GM19372 (cell line): ENCODE data around the gene PRDM9.
"Not testable (repeated sequence)": the region's sequence is repeated elsewhere in the genome, so short reads cannot be mapped to it uniquely, and the experiment has no call there.

ENCODE experiments used
- ATAC-seq: cut with Tn5 transposase; IDR thresholded peaks from one replicate; pipeline ENCODE4 v1.9.1; 2021; ENCODE audit warnings: mild to moderate bottlenecking, low read depth, moderate library complexity; ENCODE audit not compliant: unreplicated experiment

PRDM9 gene

DNA sequence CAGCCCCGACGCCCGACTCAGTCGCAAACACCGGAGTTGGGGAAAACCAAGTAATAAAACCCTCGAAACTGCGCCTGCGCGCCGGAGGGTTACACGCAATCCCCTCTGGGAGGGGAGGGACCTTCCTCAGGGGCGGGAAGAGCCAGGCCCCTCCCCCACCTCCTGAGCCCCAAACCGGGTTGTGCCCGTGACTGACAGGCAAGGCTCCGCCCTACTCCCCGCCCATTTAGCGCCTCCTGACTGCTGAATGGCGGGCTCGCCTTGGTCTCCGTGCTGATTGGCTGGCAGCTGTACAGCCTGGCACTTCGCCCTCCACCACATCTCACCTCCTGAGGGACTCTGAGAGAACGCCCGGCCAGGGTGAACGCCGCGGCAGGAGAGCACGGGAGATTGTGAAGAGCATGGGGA, at the start of gene PRDM9:
TSS of gene PRDM9 (plus strand) at position 332 of the 408 bp plus-strand sequence. CDS start 1,425 bp downstream, outside the sequence.
- ATAC-seq, result no peak

DNA sequence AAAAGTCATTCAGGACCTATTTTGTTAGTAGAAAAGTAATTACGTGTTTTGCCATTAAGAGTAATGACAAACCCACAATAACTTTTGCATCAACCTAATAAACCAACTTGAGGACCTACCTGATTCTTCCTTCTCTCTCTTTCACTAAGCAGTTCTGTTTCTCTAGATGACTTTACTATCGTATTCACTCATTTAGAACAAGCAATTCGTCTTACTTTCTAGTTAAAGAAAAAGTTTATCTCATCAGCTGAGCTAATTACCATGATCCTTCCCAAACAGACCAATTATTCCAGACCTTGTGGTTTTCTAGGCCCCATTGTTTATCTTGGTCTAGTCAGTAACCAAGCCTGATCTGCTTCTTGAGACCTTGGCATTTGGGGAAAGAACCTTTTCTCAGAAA, 49.6 kb upstream of the PRDM9 start:
- no peak for ATAC-seq

DNA sequence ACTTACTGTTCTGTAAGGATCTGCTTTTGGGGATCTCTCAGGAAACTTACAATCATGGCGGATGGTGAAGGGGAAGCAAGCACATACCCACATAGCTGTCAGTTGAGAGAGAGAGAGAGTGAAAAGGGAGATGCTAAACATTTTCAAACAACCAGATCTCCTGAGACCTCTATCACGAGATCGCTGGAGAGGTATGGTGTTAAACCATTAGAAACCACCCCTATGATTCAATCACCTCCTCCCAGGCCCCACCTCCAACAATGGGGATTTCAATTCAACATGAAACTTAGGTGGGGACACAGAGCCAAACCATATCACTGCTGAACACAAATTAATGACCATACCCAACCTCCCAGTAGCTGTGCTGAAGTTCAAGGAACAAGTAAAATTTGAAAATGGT, 48.2 kb upstream of the PRDM9 start:
- no peak for ATAC-seq

DNA sequence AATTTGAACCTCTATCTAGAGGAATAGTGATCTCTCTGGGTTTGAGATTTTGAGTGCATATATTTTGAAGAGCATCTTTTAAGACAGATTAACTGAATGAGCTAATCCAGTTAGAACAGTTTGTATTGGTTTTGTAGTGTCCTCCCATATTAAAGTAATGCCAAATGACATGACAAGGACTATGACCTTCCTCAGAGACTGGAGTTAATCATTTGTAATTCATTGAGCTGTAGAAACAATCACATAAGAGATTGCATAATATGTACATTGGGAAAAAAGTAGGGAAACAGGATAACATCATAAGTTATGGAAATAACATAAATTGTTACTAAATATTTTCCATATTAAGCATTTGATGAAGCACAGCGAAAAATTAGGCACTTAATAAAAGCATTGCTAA, 45.8 kb upstream of the PRDM9 start:
- no peak for ATAC-seq

DNA sequence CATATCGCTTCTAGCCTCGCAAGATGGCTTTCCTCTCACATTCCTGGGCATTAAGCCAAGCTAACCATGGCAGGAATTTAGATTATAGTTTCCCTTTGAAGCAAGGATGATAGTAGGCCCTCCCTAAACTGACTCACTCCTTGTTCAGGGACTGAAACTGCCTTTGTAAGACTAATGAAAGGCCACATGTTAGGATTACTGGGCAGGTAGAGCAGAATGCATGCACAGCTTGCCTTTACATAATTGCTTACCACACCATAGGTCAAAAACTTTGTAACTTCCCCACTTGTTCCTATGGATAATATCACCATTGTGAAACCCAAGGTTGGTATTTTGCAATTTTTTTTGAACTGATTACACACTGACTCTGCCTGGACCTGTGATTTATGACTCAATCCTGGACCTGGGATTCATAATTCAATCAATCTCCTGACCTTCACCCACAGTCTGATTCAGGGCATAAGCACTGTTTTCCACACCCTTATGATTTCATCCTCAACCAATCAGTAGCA, 41.0 kb upstream of the PRDM9 start:
- no peak for ATAC-seq

DNA sequence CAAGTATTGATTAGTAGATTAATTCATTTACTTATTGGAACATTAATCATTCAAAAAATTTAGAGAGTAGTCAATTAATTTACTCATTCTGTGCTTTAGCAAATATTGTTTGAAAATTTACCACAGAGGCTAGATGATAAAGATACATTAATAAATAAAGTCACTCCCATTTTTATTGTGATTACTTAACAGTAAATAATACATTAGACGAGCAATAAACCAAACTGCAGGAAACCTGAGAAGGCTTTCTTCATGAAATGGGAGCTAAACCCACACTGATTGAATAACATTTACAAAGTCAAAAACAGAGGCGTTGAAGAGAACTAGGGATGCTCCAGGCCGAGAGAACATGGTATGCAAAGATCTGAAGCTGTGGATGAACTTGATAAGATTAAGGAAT, 38.8 kb upstream of the PRDM9 start:
- no peak for ATAC-seq

DNA sequence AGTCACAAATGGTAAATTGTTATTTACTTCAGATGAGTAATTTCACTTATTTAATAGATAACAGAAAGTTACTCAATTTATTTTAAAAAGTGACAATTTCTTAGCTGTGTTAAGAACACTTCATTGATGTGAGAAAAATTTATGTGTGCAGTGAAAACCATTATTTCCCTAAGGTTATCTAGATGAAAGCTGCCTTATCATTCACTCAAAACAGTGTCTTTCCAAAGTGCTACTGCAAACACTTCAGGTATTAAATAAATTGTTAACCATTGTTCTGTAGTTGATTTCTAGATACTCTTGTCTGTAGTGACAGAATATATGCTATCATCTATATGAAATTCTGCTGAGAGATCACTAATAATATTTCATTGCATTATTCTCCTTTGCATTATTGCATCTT, 33.5 kb upstream of the PRDM9 start:
- no peak for ATAC-seq

DNA sequence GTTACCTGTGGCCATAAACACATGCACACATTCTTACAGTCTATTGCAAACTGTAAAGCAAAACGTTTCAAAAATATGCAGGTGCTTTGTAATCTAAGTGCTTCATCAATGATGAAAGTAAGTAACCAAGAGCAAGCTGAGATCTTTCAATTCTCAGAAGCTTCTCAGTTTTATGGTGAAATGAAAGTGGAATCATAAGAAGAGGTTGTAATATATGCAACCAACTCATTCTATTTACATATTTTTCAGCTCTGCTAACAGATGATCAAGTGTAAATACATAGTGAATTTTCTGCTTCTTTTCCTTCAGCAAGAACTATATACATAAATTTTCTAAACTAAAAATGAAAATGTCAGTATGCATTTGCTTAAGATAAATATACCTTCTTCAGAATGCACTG, 33.1 kb upstream of the PRDM9 start:
- ATAC-seq, result no peak

DNA sequence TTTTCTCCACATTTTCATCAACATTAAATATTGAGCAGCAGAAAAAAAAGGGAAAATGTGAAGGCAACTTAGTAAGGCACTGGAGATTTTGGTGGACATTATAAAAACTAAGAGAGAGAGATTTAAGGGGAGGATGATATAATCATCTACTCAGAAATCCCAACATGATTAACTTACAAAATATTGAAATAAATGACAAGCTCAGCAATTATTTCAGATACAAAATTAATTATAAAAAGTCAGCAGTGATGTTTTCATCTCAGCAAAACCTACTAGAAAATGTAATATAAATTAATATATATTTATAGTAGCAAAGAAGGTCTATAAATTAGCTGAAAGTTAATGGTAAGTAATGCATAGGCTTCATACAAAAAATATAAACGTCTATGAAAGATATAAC, 30.8 kb upstream of the PRDM9 start:
- ATAC-seq, result no peak

DNA sequence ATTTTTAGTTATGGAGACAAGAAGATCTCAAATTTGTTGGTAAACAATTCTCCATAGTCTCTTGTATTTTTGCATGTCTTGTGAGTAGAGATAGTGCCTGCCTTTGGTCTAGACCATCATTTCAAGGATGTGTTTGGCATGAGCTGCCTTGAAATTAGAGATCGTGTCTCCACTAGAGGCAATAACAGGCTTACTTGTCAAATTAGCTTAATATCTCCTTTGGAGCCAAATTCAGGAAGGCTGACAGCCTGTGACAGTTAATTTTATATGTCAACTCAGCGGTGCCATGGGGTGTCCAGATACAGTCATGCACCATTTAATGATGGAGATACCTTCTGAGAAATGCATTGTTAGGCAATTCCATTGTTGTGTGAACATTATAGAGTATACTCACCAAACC, 24.8 kb upstream of the PRDM9 start:
- ATAC-seq, result no peak

DNA sequence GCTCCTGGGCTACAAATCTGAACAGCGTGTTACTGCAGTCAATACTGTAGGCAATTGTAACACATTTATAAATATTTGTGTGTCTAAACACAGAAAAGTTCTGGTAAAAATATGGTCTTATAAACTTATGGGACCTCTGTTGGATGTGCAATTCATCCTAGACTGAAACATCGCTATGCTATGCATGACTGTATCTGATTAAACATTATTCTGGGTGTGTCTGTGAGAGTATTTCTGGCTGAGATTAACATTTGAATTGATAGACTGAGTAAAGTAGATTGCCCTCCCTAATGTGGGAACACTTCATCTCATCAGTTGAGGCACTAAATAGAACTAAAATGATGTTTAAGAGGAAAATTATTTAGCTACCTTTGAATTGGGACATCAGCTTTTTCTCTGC, 24.3 kb upstream of the PRDM9 start:
- ATAC-seq, result no peak

DNA sequence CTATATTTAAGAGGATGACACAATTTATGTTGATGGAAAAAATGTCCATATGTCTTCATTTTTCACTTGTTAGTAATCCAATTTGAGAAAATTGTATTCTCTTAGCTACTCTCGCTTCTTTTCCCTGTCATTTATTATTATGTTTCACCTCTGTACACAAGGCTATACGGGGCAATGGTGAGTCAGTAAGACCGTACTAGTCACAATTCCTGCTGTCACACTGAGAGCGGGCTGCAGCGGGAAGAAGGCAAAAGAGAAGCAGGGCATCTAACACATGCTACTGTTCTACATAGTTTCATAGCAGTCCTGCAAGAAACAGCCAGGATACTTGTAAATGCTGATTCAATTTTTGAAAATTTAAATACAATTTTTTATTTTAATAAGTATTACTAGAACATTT, 23.3 kb upstream of the PRDM9 start:
- ATAC-seq, result no peak

DNA sequence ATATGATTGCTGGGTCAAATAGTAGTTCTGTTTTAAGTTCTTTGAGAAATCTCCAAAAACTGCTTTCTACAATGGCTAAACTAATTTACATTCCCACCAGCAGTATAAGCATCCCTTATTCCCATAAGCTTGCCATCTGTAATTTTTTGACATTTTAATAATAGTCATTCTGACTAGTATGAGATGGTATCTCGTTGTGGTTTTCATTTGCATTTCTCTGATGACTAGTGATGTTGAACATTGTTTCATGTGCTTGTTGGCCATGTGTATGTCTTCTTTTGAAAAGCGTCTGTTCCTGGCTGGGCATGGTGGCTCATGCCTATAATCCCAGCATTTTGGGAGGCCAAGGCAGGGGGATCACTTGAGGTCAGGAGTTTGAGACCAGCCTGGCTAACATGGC, 21.2 kb upstream of the PRDM9 start:
- ATAC-seq, result not testable (repeated sequence)

DNA sequence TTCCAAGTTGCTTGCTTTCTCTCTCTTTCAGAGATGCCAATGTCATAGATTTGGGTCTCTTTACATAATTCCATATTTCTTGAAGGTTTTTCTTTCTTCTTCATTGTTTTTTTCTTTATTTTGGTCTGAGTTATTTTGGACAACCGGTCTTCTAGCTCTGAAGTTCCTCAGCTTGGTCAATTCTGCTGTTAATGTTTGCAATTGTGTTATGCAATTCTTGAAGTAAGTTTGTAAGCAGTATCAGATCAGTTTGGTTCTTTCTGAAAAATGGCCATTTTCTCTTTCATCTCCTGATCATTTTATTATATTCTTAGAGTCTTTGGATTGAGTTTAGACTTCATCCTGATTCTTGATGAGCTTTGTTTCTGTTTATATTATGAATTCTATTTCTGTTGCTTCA, 16.4 kb upstream of the PRDM9 start:
- no peak for ATAC-seq

DNA sequence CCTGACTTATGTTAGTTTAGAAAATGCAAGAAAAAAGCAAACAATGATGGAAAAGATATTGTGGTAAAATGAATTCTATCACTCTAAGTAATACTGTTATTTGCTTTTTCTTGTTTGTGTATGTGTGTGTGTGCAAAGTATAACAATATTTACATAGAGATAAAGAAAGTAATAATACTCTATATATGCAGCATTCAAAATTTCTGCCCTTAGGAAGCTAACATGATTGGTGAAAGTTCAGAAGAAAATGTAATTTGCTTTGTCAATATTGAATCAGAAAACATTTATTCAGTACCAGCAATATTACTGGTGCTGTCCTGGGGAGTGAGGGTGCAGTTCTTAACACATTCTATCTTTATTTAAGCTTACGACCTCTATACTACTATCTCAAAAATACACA, 12.9 kb upstream of the PRDM9 start:
- no peak for ATAC-seq

DNA sequence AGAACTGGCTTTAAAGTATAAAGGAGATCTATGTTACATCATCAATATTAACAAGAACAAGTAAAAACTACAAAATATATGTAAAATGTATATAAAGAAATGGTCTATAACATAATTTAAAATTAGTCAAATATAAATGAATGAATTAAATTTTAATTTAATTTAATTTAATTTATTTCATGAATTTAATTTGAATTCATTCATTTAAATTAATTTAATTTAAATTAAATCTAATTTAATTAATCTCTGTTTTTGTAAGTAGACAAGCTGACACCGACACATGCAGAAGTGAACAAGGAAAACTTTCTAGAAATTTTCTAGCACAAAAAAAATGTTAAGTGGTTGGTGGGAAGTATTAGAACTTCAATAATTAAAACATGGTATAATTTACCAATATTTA, 10.8 kb upstream of the PRDM9 start:
- no peak for ATAC-seq

DNA sequence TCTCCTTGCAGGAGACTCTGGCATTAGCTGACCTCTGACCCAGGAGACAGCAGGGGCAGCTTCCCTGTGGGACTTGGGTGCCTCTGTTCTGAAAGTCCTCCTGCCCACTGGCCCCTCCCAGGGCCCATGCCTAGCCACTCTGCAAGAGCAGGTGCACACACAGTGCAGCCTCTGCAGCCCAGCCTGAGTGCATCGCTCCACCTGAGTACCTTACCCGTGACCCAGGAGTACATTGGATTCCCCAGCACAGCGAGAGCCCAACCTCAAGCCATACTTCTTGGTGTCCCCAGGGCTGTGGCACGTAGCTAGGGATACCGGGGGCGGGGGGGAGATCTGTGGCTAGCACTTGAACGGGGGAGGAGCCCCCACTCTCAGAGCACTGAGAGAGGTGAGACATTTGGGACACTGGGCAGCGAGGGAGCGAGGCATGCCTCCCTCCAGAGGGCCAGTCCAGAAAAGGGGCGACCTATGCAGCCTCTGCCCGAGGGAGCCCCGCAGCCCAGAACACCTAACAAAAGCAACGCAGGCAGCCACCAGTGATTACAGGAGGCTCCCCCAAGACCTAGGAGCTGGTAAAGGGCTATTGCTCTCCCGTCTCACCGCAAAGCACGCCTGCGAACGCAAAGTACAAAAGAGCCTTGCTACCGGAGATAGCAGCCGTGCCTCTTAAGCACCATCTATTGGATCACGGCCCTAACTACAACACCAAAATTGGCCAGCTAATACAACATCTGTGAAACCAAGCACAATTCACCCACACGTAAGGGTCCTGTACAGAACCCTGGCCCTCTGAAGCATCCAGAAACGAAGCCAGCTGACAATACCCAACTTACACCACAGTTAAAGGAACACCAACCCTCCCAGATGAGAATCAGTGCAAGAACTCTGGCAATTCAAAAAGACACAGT, 826 bp upstream of the PRDM9 start:
- no peak for ATAC-seq

DNA sequence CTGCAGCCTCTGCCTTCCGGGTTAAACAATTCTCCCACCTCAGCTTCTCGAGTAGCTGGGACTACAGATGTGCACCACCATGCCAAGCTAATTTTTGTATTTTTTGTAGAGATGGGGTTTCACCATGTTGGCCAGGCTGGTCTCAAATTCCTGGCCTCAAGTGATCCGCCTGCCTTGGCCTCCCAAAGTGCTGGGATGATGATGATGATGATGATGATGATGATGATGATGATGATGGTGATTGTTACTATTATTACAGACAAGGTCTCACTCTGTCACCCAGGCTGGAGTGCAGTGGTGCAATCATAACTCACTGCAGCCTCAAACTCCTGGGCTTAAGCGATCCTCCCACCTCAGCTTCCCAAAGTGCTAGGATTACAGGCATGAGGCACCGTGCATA, 3.0 kb downstream of the PRDM9 start:
- ATAC-seq, result not testable (repeated sequence)

DNA sequence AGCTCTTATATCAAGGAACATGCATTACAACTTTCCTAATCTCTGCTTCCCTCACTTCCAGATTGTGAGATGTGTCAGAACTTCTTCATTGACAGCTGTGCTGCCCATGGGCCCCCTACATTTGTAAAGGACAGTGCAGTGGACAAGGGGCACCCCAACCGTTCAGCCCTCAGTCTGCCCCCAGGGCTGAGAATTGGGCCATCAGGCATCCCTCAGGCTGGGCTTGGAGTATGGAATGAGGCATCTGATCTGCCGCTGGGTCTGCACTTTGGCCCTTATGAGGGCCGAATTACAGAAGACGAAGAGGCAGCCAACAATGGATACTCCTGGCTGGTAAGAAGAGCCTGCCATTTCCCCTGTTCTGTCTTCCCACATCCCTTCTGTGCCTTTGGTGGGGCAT, 15.1 kb downstream of the PRDM9 start:
- no peak for ATAC-seq

DNA sequence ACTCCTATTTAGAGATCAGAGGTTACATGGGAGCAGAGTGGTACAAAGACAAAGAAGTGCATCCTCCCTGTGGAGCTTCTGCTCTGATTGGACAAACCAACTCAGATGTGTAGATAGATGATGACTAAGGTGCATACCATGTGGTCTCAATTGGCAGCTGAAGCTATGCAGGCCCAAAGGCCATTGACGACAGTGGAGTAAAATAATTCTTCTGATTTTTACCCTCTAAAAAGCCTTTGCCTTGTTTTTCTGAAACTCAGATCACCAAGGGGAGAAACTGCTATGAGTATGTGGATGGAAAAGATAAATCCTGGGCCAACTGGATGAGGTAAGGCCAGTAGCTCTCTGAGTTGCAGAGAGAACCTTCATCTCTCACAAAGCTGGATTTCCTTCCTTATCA, 15.6 kb downstream of the PRDM9 start:
- no peak for ATAC-seq

DNA sequence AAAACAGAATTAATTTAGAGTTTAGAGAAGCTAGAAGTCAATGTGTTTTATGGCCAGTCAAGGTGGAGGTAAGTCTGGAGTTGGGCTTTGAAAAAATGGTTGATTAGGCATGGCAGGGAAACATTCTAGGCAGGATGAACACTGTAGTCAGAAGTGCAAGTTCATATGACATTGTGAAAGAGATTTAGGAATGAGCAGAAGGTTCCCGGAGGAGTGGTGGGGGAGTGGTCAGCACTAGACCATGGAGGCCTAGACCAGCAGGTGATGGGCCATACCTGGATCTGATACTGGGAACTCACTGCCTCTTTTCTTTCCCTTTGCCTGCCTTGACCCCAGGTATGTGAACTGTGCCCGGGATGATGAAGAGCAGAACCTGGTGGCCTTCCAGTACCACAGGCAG, 16.6 kb downstream of the PRDM9 start:
- ATAC-seq, result no peak

DNA sequence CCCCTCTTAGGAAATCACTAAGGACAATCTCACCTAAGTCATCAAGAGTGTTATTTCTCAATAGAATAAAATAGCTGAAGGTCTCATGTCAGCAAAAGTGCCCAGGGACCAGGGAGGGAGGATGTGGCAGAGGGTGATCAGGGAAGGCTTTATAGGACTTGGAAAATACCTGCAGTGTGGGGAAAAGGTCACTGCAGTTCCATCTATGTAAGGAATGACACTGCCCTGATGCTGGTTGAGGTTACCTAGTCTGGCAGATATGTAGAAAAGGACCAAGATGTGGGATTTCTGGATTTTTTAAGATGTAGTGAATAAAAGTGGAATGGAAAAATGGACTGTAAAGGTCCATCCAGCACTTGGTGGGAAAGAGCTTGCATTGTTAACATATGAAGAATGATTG, 18.3 kb downstream of the PRDM9 start:
- ATAC-seq, result no peak
